CD4-positive, CD25-positive, alpha-beta regulatory T cell (primary cell): ENCODE results near the gene BRCA1. TPM values are rescaled to one million over a fixed set of nuclear protein-coding genes. Genes with fewer than 3 reads are reported as not detected.
"Not testable (repeated sequence)": the region's sequence is repeated elsewhere in the genome, so short reads cannot be mapped to it uniquely, and the experiment has no call there.

Source experiments
- ATAC-seq, 2 donors: fragments of 150-1000 bp; cut with Tn5 transposase; one replicate each; pipeline ENCODE4 v1.10.0; 2021; ENCODE audit warnings: low read depth in 2 of 2, moderate number of reproducible peaks in 2 of 2, moderate library complexity in 1 of 2
- DNase-seq, 3 donors: peaks; one replicate each; pipeline versions ENCODE4 v3.0.0 to v3.0.0-alpha.2; 2012 to 2022; ENCODE audit warnings: mixed read lengths in 1 of 3
- H3K27ac ChIP-seq: one replicate; pipeline ENCODE4 v1.7.0; 2013; ENCODE audit warnings: mild to moderate bottlenecking, low read length; ENCODE audit not compliant: insufficient read depth, poor library complexity, severe bottlenecking
- H3K27me3 ChIP-seq: one replicate; pipeline ENCODE4 v1.7.0; 2013; ENCODE audit warnings: low read length; ENCODE audit not compliant: control insufficient read depth, insufficient read depth
- H3K36me3 ChIP-seq: one replicate; pipeline ENCODE4 v1.7.0; 2013; ENCODE audit warnings: mild to moderate bottlenecking, low read length, moderate library complexity; ENCODE audit not compliant: control insufficient read depth, insufficient read depth
- H3K4me1 ChIP-seq: 2 replicates; pipeline ENCODE4 v1.7.0; 2013; ENCODE audit warnings: mild to moderate bottlenecking, low read length; ENCODE audit not compliant: insufficient read depth, control insufficient read depth, poor library complexity, severe bottlenecking
- H3K4me3 ChIP-seq: one replicate; pipeline ENCODE4 v1.7.0; 2013; ENCODE audit warnings: low read depth, mild to moderate bottlenecking, low read length, moderate library complexity
- H3K9me3 ChIP-seq, 2 experiments: 1 replicate in 1 of 2; 2 replicates in 1 of 2; pipeline ENCODE4 v1.7.0; 2013; ENCODE audit warnings: low read length in 2 of 2, mild to moderate bottlenecking in 1 of 2, moderate library complexity in 1 of 2; ENCODE audit not compliant: control insufficient read depth in 2 of 2
- H3K27ac Mint-ChIP-seq, 3 donors: one replicate each; pipeline ENCODE4 v1.8.0; 2020 to 2022; ENCODE audit warnings: mild to moderate bottlenecking in 3 of 3, mixed read lengths in 3 of 3, moderate library complexity in 2 of 3
- H3K27me3 Mint-ChIP-seq: one replicate; pipeline ENCODE4 v1.8.0; 2022; ENCODE audit warnings: mild to moderate bottlenecking, mixed read lengths
- H3K36me3 Mint-ChIP-seq: one replicate; pipeline ENCODE4 v1.8.0; 2020; ENCODE audit warnings: mixed read lengths
- H3K4me1 Mint-ChIP-seq, 4 donors: one replicate each; pipeline ENCODE4 v1.8.0; 2020 to 2022; ENCODE audit warnings: mixed read lengths in 4 of 4, mild to moderate bottlenecking in 1 of 4
- H3K4me3 Mint-ChIP-seq, 4 donors: one replicate each; pipeline ENCODE4 v1.8.0; 2020 to 2022; ENCODE audit warnings: mild to moderate bottlenecking in 4 of 4, mixed read lengths in 4 of 4, moderate library complexity in 3 of 4
- H3K9me3 Mint-ChIP-seq, 7 donors: one replicate each; pipeline ENCODE4 v1.8.0; 2020 to 2022; ENCODE audit warnings: mixed read lengths in 7 of 7, mild to moderate bottlenecking in 3 of 7, moderate library complexity in 2 of 7
- polyA plus RNA-seq, 4 donors: library from polyadenylated mRNA; unstranded; fragments of 300-500 nt; fragmentation: Illumina TruSeq; gene quantifications; one replicate each; pipeline ENCODE4 v1.2.3, GENCODE V29; 2021
- total RNA-seq: library from RNA; stranded (reverse); gene quantifications from one replicate; pipeline ENCODE4 v1.2.3, GENCODE V29; 2022

BRCA1 gene
- total and polyA plus RNA-seq, 5 donors from 2014 or later, result 1.0 to 5.7 (median 1.8) TPM

- H3K4me1 Mint-ChIP-seq, result peaks cover 5 to 29% (median 17%) of the 10 kb centered on the region in 4 donors
- Histone ChIP-seq H3K27me3 (no peaks in the 10 kb centered on the region), H3K4me1 (peaks cover 2% of the 10 kb centered on the region), H3K27ac (no peak overlapping the region), H3K36me3 (peaks cover 25% of the 10 kb centered on the region), H3K9me3 (no peaks in the 10 kb centered on the region), H3K4me3 (no peak overlapping the region)
- no peaks in the 10 kb centered on the region for H3K27me3 Mint-ChIP-seq
- H3K4me3 Mint-ChIP-seq, result no peak overlapping the region
- H3K27ac Mint-ChIP-seq, result peak overlapping the region in 1 of 3 donors; percentile 73
- DNase-seq (no peak), ATAC-seq (no peak)
- H3K9me3 Mint-ChIP-seq, result no peaks in the 10 kb centered on the region
- peaks cover 17% of the 10 kb centered on the region for H3K36me3 Mint-ChIP-seq
These were observed 111.9 kb downstream of the BRCA1 start for GRCh38 chr17:43013296-43013695.

- Histone ChIP-seq H3K27ac (no peak overlapping the region), H3K4me1 (peaks cover 3% of the 10 kb centered on the region), H3K27me3 (no peaks in the 10 kb centered on the region), H3K9me3 (no peaks in the 10 kb centered on the region), H3K36me3 (peaks cover 25% of the 10 kb centered on the region), H3K4me3 (no peak overlapping the region)
- peaks cover 5 to 30% (median 18%) of the 10 kb centered on the region in 4 donors for H3K4me1 Mint-ChIP-seq
- peak overlapping the region in 1 of 4 donors; percentile 27 for H3K4me3 Mint-ChIP-seq
- no peak for DNase-seq
- H3K36me3 Mint-ChIP-seq, result peaks cover 17% of the 10 kb centered on the region
- H3K27ac Mint-ChIP-seq, result peak overlapping the region in 2 of 3 donors; percentile 68 to 86
- no peaks in the 10 kb centered on the region for H3K27me3 Mint-ChIP-seq
- ATAC-seq, result no peak
- no peaks in the 10 kb centered on the region for H3K9me3 Mint-ChIP-seq
These were observed 113.3 kb downstream of the BRCA1 start for GRCh38 chr17:43011728-43012472.

- no peak overlapping the region for H3K27ac ChIP-seq
- H3K4me1 ChIP-seq, result peaks cover 8% of the 10 kb centered on the region
- H3K27me3 ChIP-seq, result no peaks in the 10 kb centered on the region
- no peak for ATAC-seq
- Mint-ChIP-seq H3K27ac (no peak overlapping the region), H3K36me3 (peaks cover 17% of the 10 kb centered on the region), H3K9me3 (no peaks in the 10 kb centered on the region), H3K27me3 (no peaks in the 10 kb centered on the region), H3K4me3 (peak overlapping the region in 2 of 4 donors; percentile 63), H3K4me1 (peaks cover 10 to 37% (median 21%) of the 10 kb centered on the region in 4 donors)
- no peak for DNase-seq
- H3K4me3 ChIP-seq, result no peak overlapping the region
- H3K36me3 ChIP-seq, result peaks cover 25% of the 10 kb centered on the region
- H3K9me3 ChIP-seq, result no peaks in the 10 kb centered on the region
These were observed 114.4 kb downstream of the BRCA1 start for GRCh38 chr17:43010667-43011308.

- peak; percentile 97 to 98 for ATAC-seq
- peaks cover 10 to 32% (median 18%) of the 10 kb centered on the region in 4 donors for H3K4me1 Mint-ChIP-seq
- DNase-seq, result peak; percentile 71 to 93 (median 82)
These were observed 118.3 kb downstream of the BRCA1 start, which contains the start of gene IFI35 for GRCh38 chr17:43006639-43007551. IFI35 (plus strand) TSS chr17:43006784; CDS start chr17:43006948, 164 bp downstream.

DNA sequence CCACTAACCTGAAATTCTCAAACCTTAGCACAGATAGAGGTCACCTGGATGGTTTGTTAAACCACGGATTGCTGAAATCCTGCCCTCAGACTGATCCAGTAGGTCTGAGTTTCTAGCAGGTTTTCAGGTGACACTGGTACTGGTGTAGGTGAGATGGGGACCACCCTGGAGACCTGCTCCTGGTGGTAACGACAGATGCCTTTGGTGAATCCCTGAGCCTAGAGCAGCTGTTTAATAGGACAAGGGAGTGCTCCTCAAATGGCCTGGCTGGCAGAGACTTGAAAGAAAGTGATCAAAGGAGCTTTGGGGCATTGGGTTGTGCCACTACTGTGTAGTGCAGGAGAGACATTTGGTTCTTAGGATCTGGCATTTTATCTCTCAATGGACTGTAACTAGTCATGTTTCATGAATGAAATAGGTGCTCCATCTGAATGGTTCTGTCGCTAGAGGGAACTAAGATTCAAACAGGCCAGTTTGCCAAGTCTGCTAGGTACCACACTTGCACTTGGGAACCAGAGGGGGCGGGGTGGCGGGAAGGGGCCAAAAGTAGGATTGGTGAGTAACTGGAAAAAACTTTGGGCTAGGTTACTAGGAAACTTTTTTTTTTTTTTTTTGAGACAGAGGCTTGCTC, 121.5 kb downstream of the BRCA1 start:
- peak overlapping the region in 2 of 4 donors; percentile 27 to 82 for H3K4me3 Mint-ChIP-seq
- peaks cover 25% of the 10 kb centered on the region for H3K36me3 Mint-ChIP-seq
- DNase-seq, result no peak
- H3K4me3 ChIP-seq, result no peak overlapping the region
- peaks cover under 1% of the 10 kb centered on the region for H3K27me3 Mint-ChIP-seq
- peaks cover 18% of the 10 kb centered on the region for H3K4me1 ChIP-seq
- peaks cover 6 to 35% (median 13%) of the 10 kb centered on the region in 4 donors for H3K4me1 Mint-ChIP-seq
- H3K36me3 ChIP-seq, result peaks cover 26% of the 10 kb centered on the region
- no peaks in the 10 kb centered on the region for H3K9me3 ChIP-seq
- H3K27ac ChIP-seq, result no peak overlapping the region
- no peak for ATAC-seq
- H3K27ac Mint-ChIP-seq, result peak overlapping the region; percentile 5 to 62 (median 44)
- no peaks in the 10 kb centered on the region for H3K9me3 Mint-ChIP-seq
- no peaks in the 10 kb centered on the region for H3K27me3 ChIP-seq

More at GRCh38 chr17:43006639-43007551, 118.3 kb downstream of the BRCA1 start, which contains the start of gene IFI35:
- H3K27me3 Mint-ChIP-seq, result no peaks in the 10 kb centered on the region
- Histone ChIP-seq H3K4me3 (peak within 1 kb of the TSS; percentile 97), H3K36me3 (peaks cover 17% of the 10 kb centered on the region), H3K4me1 (peaks cover 8% of the 10 kb centered on the region), H3K27ac (peak within 1 kb of the TSS; percentile 79), H3K27me3 (no peaks in the 10 kb centered on the region), H3K9me3 (no peaks in the 10 kb centered on the region)
- peak within 1 kb of the TSS; percentile 98 to 99 (median 99) for H3K27ac Mint-ChIP-seq
- H3K4me3 Mint-ChIP-seq, result peak within 1 kb of the TSS; percentile 96 to 100 (median 99)
- no peaks in the 10 kb centered on the region for H3K9me3 Mint-ChIP-seq
- H3K36me3 Mint-ChIP-seq, result peaks cover 6% of the 10 kb centered on the region

DNA sequence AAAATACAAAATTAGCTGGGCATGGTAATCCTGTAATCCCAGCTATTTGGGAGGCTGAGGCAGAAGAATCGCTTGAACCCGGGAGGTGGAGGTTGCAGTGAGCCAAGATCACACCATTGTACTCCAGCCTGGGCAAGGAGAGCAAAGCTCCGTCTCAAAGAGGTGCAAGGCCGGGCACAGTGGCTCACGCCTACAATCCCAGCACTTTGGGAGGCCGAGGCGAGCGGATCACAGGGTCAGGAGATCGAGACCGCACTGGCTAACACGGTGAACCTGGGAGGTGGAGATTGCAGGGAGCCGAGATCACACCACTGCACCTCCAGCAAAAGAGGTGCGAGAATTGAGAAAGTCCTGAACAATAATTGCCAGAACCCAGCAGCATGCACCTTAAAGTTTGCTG, 124.3 kb downstream of the BRCA1 start:
- not testable (repeated sequence) for H3K27me3 ChIP-seq, H3K27ac Mint-ChIP-seq, H3K27me3 Mint-ChIP-seq, ATAC-seq, DNase-seq, H3K4me3 Mint-ChIP-seq, H3K4me3 ChIP-seq, H3K27ac ChIP-seq, H3K9me3 ChIP-seq, H3K9me3 Mint-ChIP-seq
- Mint-ChIP-seq H3K4me1 (peaks cover 5 to 36% (median 17%) of the 10 kb centered on the region in 4 donors), H3K36me3 (peaks cover 25% of the 10 kb centered on the region)
- Histone ChIP-seq H3K4me1 (peaks cover 20% of the 10 kb centered on the region), H3K36me3 (peaks cover 26% of the 10 kb centered on the region)
